Fibroblast of skin of right biceps (primary cell): Measurements from ENCODE around the gene CHSY1.
A peak's percentile ranks its signal among the peaks of the same experiment; 100 is the strongest.

ENCODE experiments used
- DNase-seq: peaks from one replicate; pipeline ENCODE4 v3.0.0-alpha.2; 2013

Gene CHSY1

DNA sequence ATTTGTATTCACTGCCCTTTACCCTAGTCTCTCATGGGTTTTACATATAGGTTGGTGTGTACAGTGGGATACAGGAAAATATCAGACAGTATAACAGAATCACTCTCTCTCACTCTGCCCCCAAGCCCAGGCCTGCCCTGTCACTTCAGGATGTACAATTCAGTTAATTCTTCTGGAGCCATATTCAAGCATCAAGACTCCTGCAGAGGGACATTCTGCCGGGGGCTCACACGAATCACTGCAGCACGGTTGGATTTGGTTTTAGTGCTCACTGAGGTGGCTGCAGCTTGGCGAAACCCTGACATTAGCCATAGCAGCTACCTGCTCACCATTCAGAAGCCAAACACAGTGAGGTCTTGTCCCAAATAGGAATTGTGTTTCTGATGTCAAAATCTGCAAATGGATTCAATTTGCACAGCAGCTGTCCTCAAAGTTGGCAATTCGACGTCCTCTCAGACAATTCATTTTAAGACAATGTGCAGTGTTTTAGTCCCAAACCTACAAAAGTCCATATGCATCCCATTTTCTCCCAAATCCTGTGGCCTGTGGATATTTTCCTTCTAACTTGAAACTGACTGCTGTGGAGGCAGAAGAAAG lies 82.9 kb downstream of the CHSY1 start:
- no peak for DNase-seq

GRCh38 chr15:101168463-101168824 lies 83.4 kb downstream of the CHSY1 start:
- DNase-seq = no peak

GRCh38 chr15:101167753-101168462 lies 83.9 kb downstream of the CHSY1 start:
- peak; percentile 77 for DNase-seq

GRCh38 chr15:101167411-101167752 lies 84.5 kb downstream of the CHSY1 start:
- no peak for DNase-seq

DNA sequence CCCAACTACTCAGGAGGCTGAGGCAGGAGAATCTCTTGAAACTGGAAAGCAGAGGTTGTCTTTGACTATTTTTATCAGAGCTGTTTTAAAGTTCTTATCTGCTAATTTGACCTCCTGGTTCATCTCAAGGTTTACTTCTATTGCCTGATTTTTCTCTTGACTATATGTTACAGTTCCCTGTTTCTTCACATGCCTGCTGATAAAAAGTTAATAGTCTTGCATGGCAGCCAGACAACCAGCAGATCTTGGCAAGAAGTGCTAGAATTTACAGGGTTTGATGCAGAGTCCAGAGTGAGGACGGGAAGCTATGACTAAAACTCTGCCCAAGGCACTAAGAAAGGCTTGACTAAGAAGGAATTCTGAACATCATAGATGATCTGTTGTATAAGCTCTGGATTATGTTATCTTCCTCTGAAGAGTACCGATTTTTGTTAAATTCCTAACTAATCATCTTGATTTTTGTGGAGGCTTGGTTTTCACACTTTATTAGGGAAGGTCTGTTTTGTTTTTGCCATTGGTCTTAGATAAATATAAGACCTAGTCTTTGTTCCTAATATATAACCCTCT lies 85.9 kb downstream of the CHSY1 start:
- DNase-seq = no peak

DNA sequence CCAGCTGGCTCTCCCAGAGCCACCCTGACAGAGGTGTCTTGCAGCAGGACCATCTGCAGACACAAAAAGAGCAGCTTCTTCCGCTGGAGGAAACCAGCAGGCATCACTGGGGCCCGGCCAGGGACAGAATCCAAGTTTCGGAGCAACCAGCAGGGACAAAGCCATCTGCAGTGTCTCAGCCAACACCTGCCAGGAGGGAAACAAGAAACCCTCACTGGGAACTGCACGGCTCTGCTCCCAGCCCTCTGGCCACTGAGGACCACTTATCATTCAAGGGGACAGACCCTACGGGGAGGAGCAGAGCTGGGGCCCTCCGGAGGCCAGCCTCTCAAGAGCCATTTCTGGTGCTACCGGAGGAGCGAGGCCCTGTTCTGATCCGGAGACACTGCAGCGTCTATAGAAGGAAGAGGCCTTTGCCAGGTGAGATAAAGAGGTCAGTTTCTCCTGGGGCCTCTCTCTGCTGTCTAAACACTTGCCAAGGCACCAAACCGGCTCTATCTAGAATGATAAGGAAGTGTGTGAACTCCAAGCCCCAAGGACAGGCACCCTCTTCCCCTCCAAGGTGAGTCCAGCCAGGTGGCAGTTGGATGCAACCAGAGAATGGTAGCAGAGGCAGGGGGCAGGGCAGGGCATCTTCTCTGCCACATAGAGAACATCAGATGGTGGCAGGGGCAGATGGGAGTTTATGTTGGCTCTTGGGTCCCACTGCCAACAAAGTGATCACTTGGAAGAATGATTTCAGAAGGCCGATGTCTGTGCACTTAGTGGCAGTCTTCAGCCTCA lies 89.0 kb downstream of the CHSY1 start:
- no peak for DNase-seq

DNA sequence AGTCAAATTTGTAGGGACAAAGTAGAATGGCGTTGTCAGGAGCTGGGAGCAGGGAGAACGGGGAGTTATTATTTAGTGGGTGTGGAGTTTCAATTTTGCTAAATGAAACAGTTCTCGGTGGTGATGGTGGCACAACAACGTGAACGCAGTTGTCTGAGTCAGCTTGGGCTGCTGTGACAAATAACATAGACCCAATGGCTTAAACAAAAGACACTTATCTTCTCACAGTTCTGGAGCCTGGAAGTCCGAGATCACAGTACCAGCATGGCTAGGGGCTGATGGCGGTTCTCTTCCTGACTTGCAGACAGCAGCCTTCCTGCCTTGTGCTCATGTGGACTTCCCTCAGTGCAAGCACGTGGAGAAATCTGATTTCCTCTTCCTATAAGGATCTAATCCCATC lies 90.2 kb downstream of the CHSY1 start:
- no peak for DNase-seq

GRCh38 chr15:101159936-101160815 lies 91.7 kb downstream of the CHSY1 start:
- no peak for DNase-seq

- DNase-seq = no peak
These were observed 92.5 kb downstream of the CHSY1 start for GRCh38 chr15:101159096-101159935.

- no peak for DNase-seq
These were observed 93.4 kb downstream of the CHSY1 start for GRCh38 chr15:101158166-101159095.

- DNase-seq = no peak
These were observed 94.1 kb downstream of the CHSY1 start for GRCh38 chr15:101157721-101158120.

DNA sequence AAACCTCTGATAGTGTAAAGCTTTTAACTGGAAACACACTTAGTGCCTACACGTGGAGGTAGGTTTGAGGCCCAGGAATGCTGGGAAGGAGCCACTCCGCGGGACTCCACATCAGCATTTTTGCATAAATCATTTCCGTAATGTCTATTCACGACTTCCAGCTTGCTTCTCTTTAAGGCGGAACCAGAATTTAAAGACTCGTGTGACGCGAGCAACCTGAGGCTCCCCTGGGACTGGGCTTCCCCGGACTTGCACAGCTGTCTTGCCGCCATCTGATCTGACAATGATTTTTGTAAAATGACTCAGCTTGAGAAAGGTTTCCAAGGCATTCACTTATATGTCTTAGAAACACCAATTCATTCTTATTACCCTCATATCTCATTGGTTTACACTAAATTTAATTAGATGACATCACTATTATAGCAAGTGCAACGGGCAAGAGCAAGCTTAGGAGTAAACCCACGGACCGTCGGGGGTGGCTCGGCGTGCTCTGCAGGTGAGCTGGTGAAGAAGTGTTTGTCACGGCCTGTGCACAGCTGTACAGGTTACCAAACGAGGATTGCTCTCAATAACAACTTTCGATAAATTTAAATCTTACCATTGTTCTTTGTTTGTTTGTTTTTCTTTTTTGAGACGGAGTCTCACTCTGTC lies 95.2 kb downstream of the CHSY1 start:
- peak; percentile 85 for DNase-seq

DNA sequence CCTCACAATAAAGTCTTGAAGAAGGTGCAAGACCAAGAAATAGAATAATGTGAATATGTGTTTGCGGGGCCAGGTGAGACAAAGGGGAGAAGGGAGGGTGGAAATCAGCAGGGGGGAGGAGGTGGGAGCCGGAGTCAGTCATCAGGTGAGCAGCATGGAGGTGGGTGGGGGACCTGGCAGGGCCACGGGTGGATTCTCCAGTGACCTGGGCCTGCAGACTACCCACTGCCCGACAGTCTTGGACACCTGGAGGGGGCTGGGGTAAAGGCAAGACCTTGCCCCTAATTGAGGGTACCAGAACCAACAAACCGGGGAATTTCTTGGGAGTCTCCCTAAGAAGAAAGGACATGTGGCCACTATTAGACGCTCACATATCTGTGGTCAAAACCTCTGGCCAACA lies 95.8 kb downstream of the CHSY1 start:
- DNase-seq = no peak

- DNase-seq = no peak
These were observed 97.8 kb downstream of the CHSY1 start for GRCh38 chr15:101153801-101154656.

- no peak for DNase-seq
These were observed 98.9 kb downstream of the CHSY1 start for GRCh38 chr15:101152914-101153313.

DNA sequence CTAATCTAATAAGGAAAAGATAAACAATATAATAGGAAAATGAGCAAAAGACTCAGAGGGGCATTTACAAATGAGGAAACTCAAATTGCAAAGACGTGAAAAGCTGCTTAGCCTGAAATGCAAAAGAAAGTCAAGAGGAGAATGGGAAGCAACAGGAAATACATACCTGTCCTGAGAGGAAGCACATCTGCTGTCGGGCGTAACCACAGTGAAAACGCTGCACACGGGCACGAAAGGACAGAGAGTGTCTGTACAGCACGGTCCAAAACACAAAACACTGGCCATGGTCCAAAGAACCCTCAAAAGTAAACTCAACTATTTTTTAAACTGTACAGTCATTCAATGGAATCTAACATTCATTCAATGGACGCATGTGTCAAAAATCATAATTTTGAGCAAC lies 100.6 kb downstream of the CHSY1 start:
- DNase-seq = no peak

DNA sequence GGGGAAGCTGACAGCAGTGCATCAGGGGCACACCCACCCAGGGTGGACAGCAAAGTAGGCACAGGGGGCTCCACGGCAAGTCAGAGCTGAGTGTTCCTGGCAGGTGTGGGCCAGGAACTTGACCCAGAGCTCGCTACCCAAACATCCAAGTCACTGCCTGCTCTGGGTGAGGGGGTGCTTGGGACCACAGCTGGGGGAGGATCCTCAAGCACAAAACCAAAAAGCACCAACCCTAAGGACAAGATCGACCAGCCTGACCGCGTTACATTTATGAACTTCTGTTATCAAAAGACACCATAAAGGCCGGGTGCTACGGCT lies 101.2 kb downstream of the CHSY1 start:
- DNase-seq = no peak

GRCh38 chr15:101149864-101150722 lies 101.8 kb downstream of the CHSY1 start:
- no peak for DNase-seq
